H1 (cell line): ENCODE results near the gene CHST1. TPM values are rescaled to one million over a fixed set of nuclear protein-coding genes. Genes with fewer than 3 reads are reported as not detected.

ENCODE experiments used
- CTCF ChIA-PET: fragments of 300-600 bp; sonication (Branson Sonifier 250); formaldehyde crosslinking; loops from one replicate; lab custom pipeline; 2021; ENCODE audit not compliant: partially characterized antibody; lab: Charles Lee
- POLR2A ChIA-PET: fragments of 300-600 bp; sonication (Branson Sonifier 250); formaldehyde crosslinking; loops from one replicate; lab custom pipeline; 2021; ENCODE audit warnings: inconsistent platforms; ENCODE audit not compliant: partially characterized antibody; lab: Charles Lee
- DNase-seq, 2 experiments: peaks; one replicate each; pipeline versions ENCODE4 v3.0.0 to v3.0.0-alpha.2; 2010 to 2022; ENCODE audit warnings: low spot score in 2 of 2, low read depth in 1 of 2, mixed read lengths in 1 of 2
- FAIRE-seq: peaks from 2 replicates; lab custom pipeline; 2011; peaks lifted over from hg19 to GRCh38; lab: Jason Lieb, UNC
- H2AFZ ChIP-seq: 2 replicates; pipeline ENCODE4 v1.8.1; 2012; ENCODE audit warnings: low read length, inconsistent platforms
- H2AK5ac ChIP-seq: 2 replicates; pipeline ENCODE4 v1.6.1; 2013; ENCODE audit warnings: low read depth, low read length
- H2BK120ac ChIP-seq: replicated peaks from 2 replicates; pipeline ENCODE3; 2013; ENCODE audit warnings: low read depth, low read length, inconsistent platforms
- H2BK12ac ChIP-seq: 2 replicates; pipeline ENCODE4 v1.6.1; 2013; ENCODE audit warnings: low read depth, low read length
- H2BK15ac ChIP-seq: 2 replicates; pipeline ENCODE4 v1.6.1; 2013; ENCODE audit warnings: low read length
- H2BK20ac ChIP-seq: 2 replicates; pipeline ENCODE4 v1.6.1; 2013; ENCODE audit warnings: low read length
- H2BK5ac ChIP-seq: 2 replicates; pipeline ENCODE4 v1.6.1; 2013; ENCODE audit warnings: low read depth, low read length
- H3K14ac ChIP-seq: 2 replicates; pipeline ENCODE4 v1.6.1; 2013; ENCODE audit warnings: inconsistent platforms; ENCODE audit not compliant: insufficient read length
- H3K18ac ChIP-seq: 2 replicates; pipeline ENCODE4 v1.6.1; 2013; ENCODE audit warnings: low read length; ENCODE audit errors: extremely low read depth
- H3K23ac ChIP-seq: 2 replicates; pipeline ENCODE4 v1.6.1; 2013; ENCODE audit warnings: inconsistent platforms; ENCODE audit not compliant: insufficient read length
- H3K23me2 ChIP-seq: 2 replicates; pipeline ENCODE4 v1.6.1; 2013; ENCODE audit warnings: low read depth, low read length
- H3K27ac ChIP-seq: 2 replicates; pipeline ENCODE4 v1.6.1; 2011; ENCODE audit warnings: low read depth, low read length, inconsistent platforms
- H3K27me3 ChIP-seq, 4 experiments: replicated peaks in 1 of 4; 1 replicate in 1 of 4; 2 replicates in 3 of 4; pipeline versions ENCODE4 v1.6.1 to v1.8.1; 2011 to 2013; ENCODE audit warnings: low read length in 3 of 4, mild to moderate bottlenecking in 3 of 4, inconsistent platforms in 2 of 4, mixed read lengths in 2 of 4, moderate library complexity in 1 of 4; ENCODE audit not compliant: control insufficient read depth in 3 of 4, insufficient read depth in 3 of 4; ENCODE audit errors: extremely low read depth in 1 of 4
- H3K36me3 ChIP-seq, 4 experiments: 2 replicates each; pipeline versions ENCODE4 v1.6.1 to v1.8.1; 2011 to 2013; ENCODE audit warnings: mild to moderate bottlenecking in 4 of 4, low read length in 3 of 4, moderate library complexity in 2 of 4, control low read depth in 1 of 4, inconsistent platforms in 1 of 4; ENCODE audit not compliant: insufficient read depth in 4 of 4, control insufficient read depth in 2 of 4
- H3K4ac ChIP-seq: replicated peaks from 2 replicates; pipeline ENCODE3; 2013; ENCODE audit warnings: low read length, low read depth, mixed read lengths, inconsistent platforms; ENCODE audit not compliant: insufficient read length
- H3K4me1 ChIP-seq, 4 experiments: replicated peaks in 1 of 4; 1 replicate in 1 of 4; 2 replicates in 3 of 4; pipeline versions ENCODE4 v1.6.1 to v1.8.1; 2011 to 2013; ENCODE audit warnings: low read length in 3 of 4, inconsistent platforms in 2 of 4, mixed read lengths in 1 of 4; ENCODE audit not compliant: insufficient read depth in 4 of 4, control insufficient read depth in 3 of 4
- H3K4me2 ChIP-seq, 2 experiments: 2 replicates each; pipeline versions ENCODE4 v1.6.1 to v1.8.1; 2011 to 2013; ENCODE audit warnings: low read depth in 2 of 2, low read length in 2 of 2, control low read depth in 1 of 2, inconsistent platforms in 1 of 2, mild to moderate bottlenecking in 1 of 2; ENCODE audit not compliant: insufficient read depth in 1 of 2
- H3K4me3 ChIP-seq, 4 experiments: fragments of 200-600, 300-600 bp in 1 of 4; sonication (generic), shearing (Covaris generic), sonication (Bioruptor Twin) in 1 of 4; 2 replicates each; pipeline versions ENCODE4 v1.5.1 to v1.8.1; 2011 to 2016; ENCODE audit warnings: low read length in 4 of 4, low read depth in 3 of 4, control low read depth in 2 of 4, inconsistent platforms in 2 of 4, mild to moderate bottlenecking in 2 of 4, mixed read lengths in 1 of 4, moderate library complexity in 1 of 4; ENCODE audit not compliant: insufficient read depth in 2 of 4; ENCODE audit errors: extremely low read depth in 1 of 4
- H3K56ac ChIP-seq: replicated peaks from 2 replicates; pipeline ENCODE3; 2013; ENCODE audit warnings: low read depth, mild to moderate bottlenecking, mixed read lengths, low read length, inconsistent platforms; ENCODE audit not compliant: insufficient read length
- H3K79me1 ChIP-seq: 2 replicates; pipeline ENCODE4 v1.6.1; 2013; ENCODE audit warnings: low read depth, low read length, control low read depth
- H3K79me2 ChIP-seq, 2 experiments: 2 replicates each; pipeline versions ENCODE4 v1.6.1 to v1.8.1; 2012 to 2013; ENCODE audit warnings: low read length in 2 of 2, mild to moderate bottlenecking in 2 of 2, inconsistent platforms in 1 of 2; ENCODE audit not compliant: insufficient read depth in 2 of 2, control insufficient read depth in 1 of 2
- H3K9ac ChIP-seq, 4 experiments: replicated peaks in 1 of 4; 1 replicate in 1 of 4; 2 replicates in 3 of 4; pipeline versions ENCODE4 v1.6.1 to v1.8.1; 2011 to 2013; ENCODE audit warnings: low read depth in 3 of 4, low read length in 3 of 4, control low read depth in 2 of 4, mild to moderate bottlenecking in 2 of 4, moderate library complexity in 2 of 4, inconsistent platforms in 1 of 4; ENCODE audit errors: extremely low read depth in 1 of 4
- H3K9me3 ChIP-seq, 2 experiments: 2 replicates each; pipeline versions ENCODE4 v1.6.1 to v1.8.1; 2012 to 2013; ENCODE audit warnings: mild to moderate bottlenecking in 2 of 2, moderate library complexity in 2 of 2, control low read depth in 1 of 2, inconsistent platforms in 1 of 2, low read depth in 1 of 2, low read length in 1 of 2, mixed read lengths in 1 of 2; ENCODE audit not compliant: insufficient read depth in 2 of 2
- H4K20me1 ChIP-seq, 2 experiments: replicated peaks in 1 of 2; 2 replicates each; pipeline versions ENCODE3 to v1.8.1; 2011 to 2013; ENCODE audit warnings: inconsistent platforms in 2 of 2, low read length in 2 of 2, mild to moderate bottlenecking in 1 of 2; ENCODE audit not compliant: insufficient read depth in 2 of 2, control insufficient read depth in 1 of 2
- H4K5ac ChIP-seq: 2 replicates; pipeline ENCODE4 v1.6.1; 2013; ENCODE audit warnings: low read length, low read depth, mixed read lengths, inconsistent platforms; ENCODE audit not compliant: insufficient read length
- H4K8ac ChIP-seq: 2 replicates; pipeline ENCODE4 v1.8.0; 2013; ENCODE audit warnings: mild to moderate bottlenecking, moderate library complexity, low read length, inconsistent platforms; ENCODE audit not compliant: insufficient read depth; ENCODE audit errors: extremely low read depth
- H4K91ac ChIP-seq: replicated peaks from 2 replicates; pipeline ENCODE3; 2013; ENCODE audit warnings: low read length, mixed read lengths, inconsistent platforms; ENCODE audit not compliant: insufficient read length
- CHD1 ChIP-seq: IDR thresholded peaks from 2 replicates; pipeline ENCODE4 v1.6.1; 2012; ENCODE audit warnings: low read depth, low read length, improper control_type of control experiment
- CHD2 ChIP-seq: IDR thresholded peaks from 2 replicates; pipeline ENCODE4 v1.6.1; 2012; ENCODE audit warnings: low read length, improper control_type of control experiment
- MAFK ChIP-seq: IDR thresholded peaks from 2 replicates; pipeline ENCODE4 v1.6.1; 2012; ENCODE audit warnings: low read depth, mild to moderate bottlenecking, improper control_type of control experiment, low read length
- MAX ChIP-seq: IDR thresholded peaks from 2 replicates; pipeline ENCODE4 v1.6.1; 2012; ENCODE audit warnings: inconsistent platforms
- POLR2A ChIP-seq, 2 experiments: IDR thresholded peaks; 1 replicate in 1 of 2; 2 replicates in 1 of 2; pipeline ENCODE4 v1.6.1; 2011; ENCODE audit warnings: low read depth in 2 of 2, low read length in 2 of 2, mild to moderate bottlenecking in 2 of 2; ENCODE audit errors: control extremely low read depth in 1 of 2
- RXRA ChIP-seq: IDR thresholded peaks from 2 replicates; pipeline ENCODE4 v1.6.1; 2011; ENCODE audit warnings: low read depth, mild to moderate bottlenecking, low read length, moderate library complexity; ENCODE audit not compliant: insufficient read depth
- SP1 ChIP-seq: IDR thresholded peaks from 2 replicates; pipeline ENCODE4 v1.6.1; 2011; ENCODE audit warnings: low read depth, low read length
- SUZ12 ChIP-seq: fragments of 200-600 bp; sonication (generic); IDR thresholded peaks from 2 replicates; pipeline ENCODE4 v1.6.1; 2012; ENCODE audit warnings: mild to moderate bottlenecking, inconsistent platforms, low read length, moderate library complexity, mixed read lengths
- whole genome bisulfite sequencing, 2 experiments: shearing (Covaris generic) in 1 of 2; methylation state at CpG; one replicate each; pipeline versions ENCODE4 v1.1.6 to v1.1.7; 2013 to 2015; ENCODE audit warnings: low lambda C conversion rate in 2 of 2, mixed read lengths in 2 of 2, inconsistent platforms in 1 of 2, low coverage in 1 of 2, missing lambda C conversion rate in 1 of 2; ENCODE audit not compliant: insufficient replicate concordance in 2 of 2, insufficient coverage in 1 of 2, insufficient read length in 1 of 2; ENCODE audit errors: extremely low coverage in 1 of 2, missing lambda C conversion rate in 1 of 2; 5-methylcytosine and 5-hydroxymethylcytosine counted together
- polyA plus RNA-seq, 7 experiments: library from polyadenylated mRNA; depleted of rRNA in 3 of 7; stranded (reverse) in 5 of 7; unstranded in 2 of 7; fragments of >200 nt in 5 of 7; fragments of 200-250 nt in 2 of 7; gene quantifications; 1 replicate in 5 of 7; 2 replicates in 1 of 7; 4 replicates in 1 of 7; pipeline versions ENCODE4 v1.2.1 to v1.2.3, GENCODE V29; 2011 to 2013; ENCODE audit warnings: missing spikeins in 2 of 7, mixed read lengths in 2 of 7
- total RNA-seq: library from RNA; stranded (reverse); fragmentation: NEBNext Ultra II Directional; extraction: Animal tissue kit (Norgen Biotek cat#: 25700); gene quantifications from 2 replicates; pipeline ENCODE4 v1.2.1, GENCODE V29; 2021

The CHST1 gene
- total and polyA plus RNA-seq, 2 of the 8 experiments (the other 6 are each of a cell fraction or from before 2014, with no cell fraction given): 1.6 to 3.8 TPM

GRCh38 chr11:45685964-45686537, 20.6 kb upstream of the CHST1 start:
- no peak for FAIRE-seq
- no peak overlapping the region for H3K27ac ChIP-seq
- no peak for DNase-seq

More at GRCh38 chr11:45685964-45686537, 20.6 kb upstream of the CHST1 start:
- Histone ChIP-seq H2BK12ac (no peak overlapping the region), H3K23ac (no peak overlapping the region), H3K23me2 (no peaks in the 10 kb centered on the region), H3K18ac (no peak overlapping the region), H4K5ac (no peak overlapping the region), H4K8ac (no peak overlapping the region), H3K56ac (no peak overlapping the region), H4K91ac (no peak overlapping the region), H4K20me1 (no peaks in the 10 kb centered on the region), H3K9me3 (no peaks in the 10 kb centered on the region), H2AFZ (no peak overlapping the region), H2AK5ac (no peak overlapping the region), H3K4ac (no peak overlapping the region), H3K9ac (no peak overlapping the region), H2BK15ac (no peak overlapping the region), H2BK5ac (no peak overlapping the region), H3K4me2 (no peak overlapping the region), H2BK20ac (no peak overlapping the region), H3K4me3 (no peak overlapping the region), H3K79me1 (no peaks in the 10 kb centered on the region), H2BK120ac (no peak overlapping the region), H3K79me2 (no peaks in the 10 kb centered on the region), H3K36me3 (no peaks in the 10 kb centered on the region), H3K27me3 (peaks cover 0 to 6% (median 2%) of the 10 kb centered on the region in 4 experiments; a peak in 2 of 7 replicates), H3K4me1 (peaks cover 0 to 6% (median 5%) of the 10 kb centered on the region in 4 experiments; a peak in 3 of 7 replicates), H3K14ac (no peak overlapping the region)
- no peak for TF ChIP-seq CHD2
- no peak for TF ChIP-seq SP1
- no peak for TF ChIP-seq MAX
- no peak for TF ChIP-seq POLR2A (IDR thresholded peaks at IDR 0.05; ENCODE audit: control extremely low read depth in 1 of 2, low read depth in 2 of 2, low read length in 2 of 2)
- no peak for TF ChIP-seq MAFK
- no peak for TF ChIP-seq CHD1
- no peak for TF ChIP-seq RXRA
- no peak for TF ChIP-seq SUZ12
- WGBS, 2 experiments: 82% methylated on average over 7 of the region's 7 CpGs; no CpG with 5 or more reads in 1 of the 2 experiments
- CTCF ChIA-PET: interaction anchor here (1.6 kb wide), 1 partner anchor 86 kb away, joined by 7 read pairs; no protein-coding TSS in a partner anchor
- POLR2A ChIA-PET: interaction anchor here (0.7 kb wide), 1 partner anchor 15 kb away, joined by 3 read pairs; no protein-coding TSS in a partner anchor
